Measurements from ENCODE around the gene FAM50A.

Gene FAM50A

GRCh38 chrX:154467556-154467955 lies 23.6 kb downstream of the FAM50A start:
- Histone ChIP-seq H3K9ac (ENCODE audit: low read depth, low read length) (no peak overlapping the region), H3K9me3 (ENCODE audit: insufficient read depth, low read depth, low read length) (no peaks in the 10 kb centered on the region), H3K27ac (ENCODE audit: low read depth, low read length) (no peak overlapping the region), H3K4me3 (ENCODE audit: low read length) (no peak overlapping the region), H3K36me3 (ENCODE audit: insufficient read depth, low read length) (peaks cover 48% of the 10 kb centered on the region), H3K4me1 (ENCODE audit: insufficient read depth, low read length) (no peaks in the 10 kb centered on the region), H3K27me3 (ENCODE audit: insufficient read depth, low read length) (no peaks in the 10 kb centered on the region)
- WGBS, result 97% methylated on average over 21 of the region's 21 CpGs

GRCh38 chrX:154468217-154468616 lies 24.3 kb downstream of the FAM50A start:
- H3K4me1 ChIP-seq (ENCODE audit: insufficient read depth, low read length), result no peaks in the 10 kb centered on the region
- no peaks in the 10 kb centered on the region for H3K27me3 ChIP-seq (ENCODE audit: insufficient read depth, low read length)
- peaks cover 42% of the 10 kb centered on the region for H3K36me3 ChIP-seq (ENCODE audit: insufficient read depth, low read length)
- no peaks in the 10 kb centered on the region for H3K9me3 ChIP-seq (ENCODE audit: insufficient read depth, low read depth, low read length)
- WGBS, result 97% methylated on average over 23 of the region's 23 CpGs
- no peak overlapping the region for H3K4me3 ChIP-seq (ENCODE audit: low read length)
- H3K27ac ChIP-seq (ENCODE audit: low read depth, low read length), result no peak overlapping the region
- H3K9ac ChIP-seq (ENCODE audit: low read depth, low read length), result no peak overlapping the region

GRCh38 chrX:154469114-154469513 lies 25.2 kb downstream of the FAM50A start:
- H3K36me3 ChIP-seq (ENCODE audit: insufficient read depth, low read length), result peaks cover 38% of the 10 kb centered on the region
- H3K4me1 ChIP-seq (ENCODE audit: insufficient read depth, low read length), result no peaks in the 10 kb centered on the region
- 90% methylated on average over 9 of the region's 9 CpGs for WGBS
- H3K9ac ChIP-seq (ENCODE audit: low read depth, low read length), result no peak overlapping the region
- no peaks in the 10 kb centered on the region for H3K27me3 ChIP-seq (ENCODE audit: insufficient read depth, low read length)
- no peak overlapping the region for H3K4me3 ChIP-seq (ENCODE audit: low read length)
- H3K9me3 ChIP-seq (ENCODE audit: insufficient read depth, low read depth, low read length), result no peaks in the 10 kb centered on the region
- no peak overlapping the region for H3K27ac ChIP-seq (ENCODE audit: low read depth, low read length)

GRCh38 chrX:154469880-154470279 lies 25.9 kb downstream of the FAM50A start:
- Histone ChIP-seq H3K27ac (ENCODE audit: low read depth, low read length) (no peak overlapping the region), H3K36me3 (ENCODE audit: insufficient read depth, low read length) (peaks cover 34% of the 10 kb centered on the region), H3K4me1 (ENCODE audit: insufficient read depth, low read length) (no peaks in the 10 kb centered on the region), H3K27me3 (ENCODE audit: insufficient read depth, low read length) (no peaks in the 10 kb centered on the region), H3K4me3 (ENCODE audit: low read length) (no peak overlapping the region), H3K9me3 (ENCODE audit: insufficient read depth, low read depth, low read length) (no peaks in the 10 kb centered on the region), H3K9ac (ENCODE audit: low read depth, low read length) (no peak overlapping the region)
- whole genome bisulfite sequencing, result 99% methylated on average over 18 of the region's 18 CpGs

GRCh38 chrX:154470434-154470833 lies 26.5 kb downstream of the FAM50A start:
- 97% methylated on average over 14 of the region's 14 CpGs for WGBS
- Histone ChIP-seq H3K27ac (ENCODE audit: low read depth, low read length) (no peak overlapping the region), H3K36me3 (ENCODE audit: insufficient read depth, low read length) (peaks cover 34% of the 10 kb centered on the region)

GRCh38 chrX:154470914-154471568 lies 27.1 kb downstream of the FAM50A start:
- Histone ChIP-seq H3K9me3 (ENCODE audit: insufficient read depth, low read depth, low read length) (no peaks in the 10 kb centered on the region), H3K36me3 (ENCODE audit: insufficient read depth, low read length) (peaks cover 32% of the 10 kb centered on the region), H3K27me3 (ENCODE audit: insufficient read depth, low read length) (no peaks in the 10 kb centered on the region), H3K9ac (ENCODE audit: low read depth, low read length) (no peak overlapping the region), H3K4me3 (ENCODE audit: low read length) (no peak overlapping the region), H3K4me1 (ENCODE audit: insufficient read depth, low read length) (no peaks in the 10 kb centered on the region), H3K27ac (ENCODE audit: low read depth, low read length) (no peak overlapping the region)
- WGBS, result 91% methylated on average over 23 of the region's 23 CpGs

More at GRCh38 chrX:154470434-154470833, 26.5 kb downstream of the FAM50A start:
- H3K4me1 ChIP-seq (ENCODE audit: insufficient read depth, low read length), result no peaks in the 10 kb centered on the region
- H3K27me3 ChIP-seq (ENCODE audit: insufficient read depth, low read length), result no peaks in the 10 kb centered on the region
- H3K4me3 ChIP-seq (ENCODE audit: low read length), result no peak overlapping the region
- H3K9me3 ChIP-seq (ENCODE audit: insufficient read depth, low read depth, low read length), result no peaks in the 10 kb centered on the region
- H3K9ac ChIP-seq (ENCODE audit: low read depth, low read length), result no peak overlapping the region

GRCh38 chrX:154471839-154472684 lies 28.1 kb downstream of the FAM50A start:
- Histone ChIP-seq H3K27ac (ENCODE audit: low read depth, low read length) (no peak overlapping the region), H3K9ac (ENCODE audit: low read depth, low read length) (no peak overlapping the region), H3K27me3 (ENCODE audit: insufficient read depth, low read length) (no peaks in the 10 kb centered on the region), H3K36me3 (ENCODE audit: insufficient read depth, low read length) (peaks cover 29% of the 10 kb centered on the region), H3K4me3 (ENCODE audit: low read length) (no peak overlapping the region), H3K9me3 (ENCODE audit: insufficient read depth, low read depth, low read length) (no peaks in the 10 kb centered on the region), H3K4me1 (ENCODE audit: insufficient read depth, low read length) (no peaks in the 10 kb centered on the region)
- 92% methylated on average over 23 of the region's 23 CpGs for WGBS

GRCh38 chrX:154472685-154473632 lies 29.0 kb downstream of the FAM50A start:
- no peak overlapping the region for H3K4me3 ChIP-seq (ENCODE audit: low read length)
- no peak overlapping the region for H3K9ac ChIP-seq (ENCODE audit: low read depth, low read length)
- WGBS, result 91% methylated on average over 26 of the region's 28 CpGs
- no peak overlapping the region for H3K27ac ChIP-seq (ENCODE audit: low read depth, low read length)
- H3K36me3 ChIP-seq (ENCODE audit: insufficient read depth, low read length), result peaks cover 29% of the 10 kb centered on the region
- no peaks in the 10 kb centered on the region for H3K27me3 ChIP-seq (ENCODE audit: insufficient read depth, low read length)
- no peaks in the 10 kb centered on the region for H3K9me3 ChIP-seq (ENCODE audit: insufficient read depth, low read depth, low read length)
- no peaks in the 10 kb centered on the region for H3K4me1 ChIP-seq (ENCODE audit: insufficient read depth, low read length)

- no peak overlapping the region for H3K4me3 ChIP-seq (ENCODE audit: low read length)
- H3K9ac ChIP-seq (ENCODE audit: low read depth, low read length), result no peak overlapping the region
- H3K27ac ChIP-seq (ENCODE audit: low read depth, low read length), result no peak overlapping the region
- H3K36me3 ChIP-seq (ENCODE audit: insufficient read depth, low read length), result peaks cover 24% of the 10 kb centered on the region
- no peaks in the 10 kb centered on the region for H3K27me3 ChIP-seq (ENCODE audit: insufficient read depth, low read length)
- H3K9me3 ChIP-seq (ENCODE audit: insufficient read depth, low read depth, low read length), result no peaks in the 10 kb centered on the region
- H3K4me1 ChIP-seq (ENCODE audit: insufficient read depth, low read length), result no peaks in the 10 kb centered on the region
- 95% methylated on average over 7 of the region's 7 CpGs for WGBS
Observed at GRCh38 chrX:154473683-154474082, 29.7 kb downstream of the FAM50A start.

- Histone ChIP-seq H3K4me3 (ENCODE audit: low read length) (no peak overlapping the region), H3K27me3 (ENCODE audit: insufficient read depth, low read length) (no peaks in the 10 kb centered on the region), H3K27ac (ENCODE audit: low read depth, low read length) (no peak overlapping the region), H3K9ac (ENCODE audit: low read depth, low read length) (no peak overlapping the region), H3K9me3 (ENCODE audit: insufficient read depth, low read depth, low read length) (no peaks in the 10 kb centered on the region), H3K4me1 (ENCODE audit: insufficient read depth, low read length) (no peaks in the 10 kb centered on the region), H3K36me3 (ENCODE audit: insufficient read depth, low read length) (no peaks in the 10 kb centered on the region; the same call in 1 of the 2 replicates)
- WGBS, result 95% methylated on average over 8 of the region's 8 CpGs
Observed at GRCh38 chrX:154476821-154477220, 32.9 kb downstream of the FAM50A start.
